H1 (cell line): ENCODE data around the gene ABCC4. TPM values are rescaled to one million over a fixed set of nuclear protein-coding genes. Genes with fewer than 3 reads are reported as not detected.

Experiments used
- CTCF ChIA-PET: fragments of 300-600 bp; sonication (Branson Sonifier 250); formaldehyde crosslinking; loops from one replicate; lab custom pipeline; 2021; ENCODE audit not compliant: partially characterized antibody; lab: Charles Lee
- POLR2A ChIA-PET: fragments of 300-600 bp; sonication (Branson Sonifier 250); formaldehyde crosslinking; loops from one replicate; lab custom pipeline; 2021; ENCODE audit warnings: inconsistent platforms; ENCODE audit not compliant: partially characterized antibody; lab: Charles Lee
- DNase-seq, 2 experiments: peaks; one replicate each; pipeline versions ENCODE4 v3.0.0 to v3.0.0-alpha.2; 2010 to 2022; ENCODE audit warnings: low spot score in 2 of 2, low read depth in 1 of 2, mixed read lengths in 1 of 2
- FAIRE-seq: peaks from 2 replicates; lab custom pipeline; 2011; peaks lifted over from hg19 to GRCh38; lab: Jason Lieb, UNC
- H2AFZ ChIP-seq: 2 replicates; pipeline ENCODE4 v1.8.1; 2012; ENCODE audit warnings: low read length, inconsistent platforms
- H2AK5ac ChIP-seq: 2 replicates; pipeline ENCODE4 v1.6.1; 2013; ENCODE audit warnings: low read depth, low read length
- H2BK120ac ChIP-seq: replicated peaks from 2 replicates; pipeline ENCODE3; 2013; ENCODE audit warnings: low read depth, low read length, inconsistent platforms
- H2BK12ac ChIP-seq: 2 replicates; pipeline ENCODE4 v1.6.1; 2013; ENCODE audit warnings: low read depth, low read length
- H2BK15ac ChIP-seq: 2 replicates; pipeline ENCODE4 v1.6.1; 2013; ENCODE audit warnings: low read length
- H2BK20ac ChIP-seq: 2 replicates; pipeline ENCODE4 v1.6.1; 2013; ENCODE audit warnings: low read length
- H2BK5ac ChIP-seq: 2 replicates; pipeline ENCODE4 v1.6.1; 2013; ENCODE audit warnings: low read depth, low read length
- H3K14ac ChIP-seq: 2 replicates; pipeline ENCODE4 v1.6.1; 2013; ENCODE audit warnings: inconsistent platforms; ENCODE audit not compliant: insufficient read length
- H3K18ac ChIP-seq: 2 replicates; pipeline ENCODE4 v1.6.1; 2013; ENCODE audit warnings: low read length; ENCODE audit errors: extremely low read depth
- H3K23ac ChIP-seq: 2 replicates; pipeline ENCODE4 v1.6.1; 2013; ENCODE audit warnings: inconsistent platforms; ENCODE audit not compliant: insufficient read length
- H3K23me2 ChIP-seq: 2 replicates; pipeline ENCODE4 v1.6.1; 2013; ENCODE audit warnings: low read depth, low read length
- H3K27ac ChIP-seq: 2 replicates; pipeline ENCODE4 v1.6.1; 2011; ENCODE audit warnings: low read depth, low read length, inconsistent platforms
- H3K27me3 ChIP-seq, 4 experiments: replicated peaks in 1 of 4; 1 replicate in 1 of 4; 2 replicates in 3 of 4; pipeline versions ENCODE4 v1.6.1 to v1.8.1; 2011 to 2013; ENCODE audit warnings: low read length in 3 of 4, mild to moderate bottlenecking in 3 of 4, inconsistent platforms in 2 of 4, mixed read lengths in 2 of 4, moderate library complexity in 1 of 4; ENCODE audit not compliant: control insufficient read depth in 3 of 4, insufficient read depth in 3 of 4; ENCODE audit errors: extremely low read depth in 1 of 4
- H3K36me3 ChIP-seq, 4 experiments: 2 replicates each; pipeline versions ENCODE4 v1.6.1 to v1.8.1; 2011 to 2013; ENCODE audit warnings: mild to moderate bottlenecking in 4 of 4, low read length in 3 of 4, moderate library complexity in 2 of 4, control low read depth in 1 of 4, inconsistent platforms in 1 of 4; ENCODE audit not compliant: insufficient read depth in 4 of 4, control insufficient read depth in 2 of 4
- H3K4ac ChIP-seq: replicated peaks from 2 replicates; pipeline ENCODE3; 2013; ENCODE audit warnings: low read length, low read depth, mixed read lengths, inconsistent platforms; ENCODE audit not compliant: insufficient read length
- H3K4me1 ChIP-seq, 4 experiments: replicated peaks in 1 of 4; 1 replicate in 1 of 4; 2 replicates in 3 of 4; pipeline versions ENCODE4 v1.6.1 to v1.8.1; 2011 to 2013; ENCODE audit warnings: low read length in 3 of 4, inconsistent platforms in 2 of 4, mixed read lengths in 1 of 4; ENCODE audit not compliant: insufficient read depth in 4 of 4, control insufficient read depth in 3 of 4
- H3K4me2 ChIP-seq, 2 experiments: 2 replicates each; pipeline versions ENCODE4 v1.6.1 to v1.8.1; 2011 to 2013; ENCODE audit warnings: low read depth in 2 of 2, low read length in 2 of 2, control low read depth in 1 of 2, inconsistent platforms in 1 of 2, mild to moderate bottlenecking in 1 of 2; ENCODE audit not compliant: insufficient read depth in 1 of 2
- H3K4me3 ChIP-seq, 4 experiments: fragments of 200-600, 300-600 bp in 1 of 4; sonication (generic), shearing (Covaris generic), sonication (Bioruptor Twin) in 1 of 4; 2 replicates each; pipeline versions ENCODE4 v1.5.1 to v1.8.1; 2011 to 2016; ENCODE audit warnings: low read length in 4 of 4, low read depth in 3 of 4, control low read depth in 2 of 4, inconsistent platforms in 2 of 4, mild to moderate bottlenecking in 2 of 4, mixed read lengths in 1 of 4, moderate library complexity in 1 of 4; ENCODE audit not compliant: insufficient read depth in 2 of 4; ENCODE audit errors: extremely low read depth in 1 of 4
- H3K56ac ChIP-seq: replicated peaks from 2 replicates; pipeline ENCODE3; 2013; ENCODE audit warnings: low read depth, mild to moderate bottlenecking, mixed read lengths, low read length, inconsistent platforms; ENCODE audit not compliant: insufficient read length
- H3K79me1 ChIP-seq: 2 replicates; pipeline ENCODE4 v1.6.1; 2013; ENCODE audit warnings: low read depth, low read length, control low read depth
- H3K79me2 ChIP-seq, 2 experiments: 2 replicates each; pipeline versions ENCODE4 v1.6.1 to v1.8.1; 2012 to 2013; ENCODE audit warnings: low read length in 2 of 2, mild to moderate bottlenecking in 2 of 2, inconsistent platforms in 1 of 2; ENCODE audit not compliant: insufficient read depth in 2 of 2, control insufficient read depth in 1 of 2
- H3K9ac ChIP-seq, 4 experiments: replicated peaks in 1 of 4; 1 replicate in 1 of 4; 2 replicates in 3 of 4; pipeline versions ENCODE4 v1.6.1 to v1.8.1; 2011 to 2013; ENCODE audit warnings: low read depth in 3 of 4, low read length in 3 of 4, control low read depth in 2 of 4, mild to moderate bottlenecking in 2 of 4, moderate library complexity in 2 of 4, inconsistent platforms in 1 of 4; ENCODE audit errors: extremely low read depth in 1 of 4
- H3K9me3 ChIP-seq, 2 experiments: 2 replicates each; pipeline versions ENCODE4 v1.6.1 to v1.8.1; 2012 to 2013; ENCODE audit warnings: mild to moderate bottlenecking in 2 of 2, moderate library complexity in 2 of 2, control low read depth in 1 of 2, inconsistent platforms in 1 of 2, low read depth in 1 of 2, low read length in 1 of 2, mixed read lengths in 1 of 2; ENCODE audit not compliant: insufficient read depth in 2 of 2
- H4K20me1 ChIP-seq, 2 experiments: replicated peaks in 1 of 2; 2 replicates each; pipeline versions ENCODE3 to v1.8.1; 2011 to 2013; ENCODE audit warnings: inconsistent platforms in 2 of 2, low read length in 2 of 2, mild to moderate bottlenecking in 1 of 2; ENCODE audit not compliant: insufficient read depth in 2 of 2, control insufficient read depth in 1 of 2
- H4K5ac ChIP-seq: 2 replicates; pipeline ENCODE4 v1.6.1; 2013; ENCODE audit warnings: low read length, low read depth, mixed read lengths, inconsistent platforms; ENCODE audit not compliant: insufficient read length
- H4K8ac ChIP-seq: 2 replicates; pipeline ENCODE4 v1.8.0; 2013; ENCODE audit warnings: mild to moderate bottlenecking, moderate library complexity, low read length, inconsistent platforms; ENCODE audit not compliant: insufficient read depth; ENCODE audit errors: extremely low read depth
- H4K91ac ChIP-seq: replicated peaks from 2 replicates; pipeline ENCODE3; 2013; ENCODE audit warnings: low read length, mixed read lengths, inconsistent platforms; ENCODE audit not compliant: insufficient read length
- ASH2L ChIP-seq: fragments of 200-600, 300-600 bp; sonication (generic); IDR thresholded peaks from one replicate; pipeline ENCODE4 v1.7.1; 2017; ENCODE audit warnings: low read length
- CBX8 ChIP-seq: fragments of 300-800, 300-1000 bp; sonication (generic); IDR thresholded peaks from 2 replicates; pipeline ENCODE4 v1.7.1; 2016; ENCODE audit warnings: low read depth, low read length, borderline replicate concordance
- CEBPB ChIP-seq: IDR thresholded peaks from 2 replicates; pipeline ENCODE4 v1.6.1; 2012; ENCODE audit warnings: low read depth, low read length
- EZH2 ChIP-seq: fragments of 200-600 bp; sonication (generic); IDR thresholded peaks from 2 replicates; pipeline ENCODE4 v1.7.1; 2012; ENCODE audit warnings: low read depth, mild to moderate bottlenecking, moderate library complexity, low read length, inconsistent platforms; ENCODE audit not compliant: severe bottlenecking
- SIN3A ChIP-seq, 2 experiments: IDR thresholded peaks in 1 of 2; conservative IDR thresholded peaks in 1 of 2; 2 replicates each; pipeline ENCODE4 v1.6.1; 2011 to 2012; ENCODE audit warnings: low read length in 2 of 2, improper control_type of control experiment in 1 of 2, low read depth in 1 of 2, mild to moderate bottlenecking in 1 of 2
- SP1 ChIP-seq: IDR thresholded peaks from 2 replicates; pipeline ENCODE4 v1.6.1; 2011; ENCODE audit warnings: low read depth, low read length
- WGBS, 2 experiments: shearing (Covaris generic) in 1 of 2; methylation state at CpG; one replicate each; pipeline versions ENCODE4 v1.1.6 to v1.1.7; 2013 to 2015; ENCODE audit warnings: low lambda C conversion rate in 2 of 2, mixed read lengths in 2 of 2, inconsistent platforms in 1 of 2, low coverage in 1 of 2, missing lambda C conversion rate in 1 of 2; ENCODE audit not compliant: insufficient replicate concordance in 2 of 2, insufficient coverage in 1 of 2, insufficient read length in 1 of 2; ENCODE audit errors: extremely low coverage in 1 of 2, missing lambda C conversion rate in 1 of 2; 5-methylcytosine and 5-hydroxymethylcytosine counted together
- polyA plus RNA-seq, 7 experiments: library from polyadenylated mRNA; depleted of rRNA in 3 of 7; stranded (reverse) in 5 of 7; unstranded in 2 of 7; fragments of >200 nt in 5 of 7; fragments of 200-250 nt in 2 of 7; gene quantifications; 1 replicate in 5 of 7; 2 replicates in 1 of 7; 4 replicates in 1 of 7; pipeline versions ENCODE4 v1.2.1 to v1.2.3, GENCODE V29; 2011 to 2013; ENCODE audit warnings: missing spikeins in 2 of 7, mixed read lengths in 2 of 7
- total RNA-seq: library from RNA; stranded (reverse); fragmentation: NEBNext Ultra II Directional; extraction: Animal tissue kit (Norgen Biotek cat#: 25700); gene quantifications from 2 replicates; pipeline ENCODE4 v1.2.1, GENCODE V29; 2021
- TF ChIP-seq, protein P1 (sequence below): IDR thresholded peaks from 2 replicates; pipeline ENCODE4 v1.6.1; 2012; ENCODE audit warnings: inconsistent platforms

The ABCC4 gene
- total and polyA plus RNA-seq, 2 of the 8 experiments (the other 6 are each of a cell fraction or from before 2014, with no cell fraction given): 4.0 to 14.1 TPM

DNA sequence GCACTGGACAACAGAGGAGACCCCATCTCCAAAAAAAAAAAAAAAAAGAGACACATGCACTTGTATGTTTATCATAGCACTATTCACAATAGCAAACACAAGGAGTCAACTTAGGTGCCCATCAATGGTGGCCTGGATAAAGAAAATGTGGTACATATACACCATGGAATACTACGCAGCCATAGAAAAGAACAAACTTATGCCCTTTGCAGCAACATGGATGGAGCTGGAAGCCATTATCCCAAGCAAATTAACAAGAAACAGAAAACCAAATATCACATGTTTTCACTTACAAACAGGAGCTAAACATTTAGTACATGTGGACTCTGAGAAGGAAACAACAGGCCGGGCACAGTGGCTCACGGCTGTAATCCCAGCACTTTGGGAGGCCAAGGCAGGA is 155.7 kb downstream of the ABCC4 start:
- Histone ChIP-seq H3K36me3 (no peaks in the 10 kb centered on the region), H3K4ac (no peak overlapping the region), H3K4me2 (no peak overlapping the region), H3K23ac (no peak overlapping the region), H2BK15ac (no peak overlapping the region), H3K56ac (no peak overlapping the region), H4K5ac (no peak overlapping the region), H4K91ac (no peak overlapping the region), H2BK120ac (no peak overlapping the region), H3K27me3 (no peaks in the 10 kb centered on the region), H3K79me2 (no peaks in the 10 kb centered on the region), H2AK5ac (no peak overlapping the region), H4K20me1 (no peaks in the 10 kb centered on the region), H2BK5ac (no peak overlapping the region), H3K9me3 (no peaks in the 10 kb centered on the region), H3K18ac (no peak overlapping the region), H3K27ac (no peak overlapping the region), H3K4me3 (no peak overlapping the region), H2BK20ac (no peak overlapping the region), H4K8ac (no peak overlapping the region), H2BK12ac (no peak overlapping the region), H3K4me1 (no peaks in the 10 kb centered on the region), H3K9ac (no peak overlapping the region), H3K23me2 (no peaks in the 10 kb centered on the region), H3K14ac (no peak overlapping the region), H3K79me1 (no peaks in the 10 kb centered on the region), H2AFZ (no peak overlapping the region)
- ChIA-PET POLR2A (no interaction called here), CTCF (interaction anchor here (0.7 to 1.3 kb wide), 3 partner anchors 9 to 151 kb away, joined by 3 to 4 read pairs (median 3); no protein-coding TSS in a partner anchor)
- DNase-seq: no peak
- no peak for FAIRE-seq
- WGBS, 2 experiments: 70% methylated on average over 3 of the region's 3 CpGs; no CpG with 5 or more reads in 1 of the 2 experiments
- TF ChIP-seq ASH2L: no peak
- no peak for TF ChIP-seq SP1
- TF ChIP-seq SIN3A (conservative IDR thresholded peaks at IDR 0.05 in 1 of 2, IDR thresholded peaks at IDR 0.05 in 1 of 2; ENCODE audit: low read depth in 1 of 2, low read length in 2 of 2): no peak
- TF ChIP-seq EZH2: no peak
- TF ChIP-seq, protein P1, sequence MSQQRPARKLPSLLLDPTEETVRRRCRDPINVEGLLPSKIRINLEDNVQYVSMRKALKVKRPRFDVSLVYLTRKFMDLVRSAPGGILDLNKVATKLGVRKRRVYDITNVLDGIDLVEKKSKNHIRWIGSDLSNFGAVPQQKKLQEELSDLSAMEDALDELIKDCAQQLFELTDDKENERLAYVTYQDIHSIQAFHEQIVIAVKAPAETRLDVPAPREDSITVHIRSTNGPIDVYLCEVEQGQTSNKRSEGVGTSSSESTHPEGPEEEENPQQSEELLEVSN: no peak
- no peak for TF ChIP-seq CBX8
- TF ChIP-seq CEBPB: no peak
